HG03064 (cell line): ENCODE results near the gene PITPNM1.

ENCODE experiments used
- ATAC-seq: cut with Tn5 transposase; IDR thresholded peaks from one replicate; pipeline ENCODE4 v1.9.1; 2021; ENCODE audit warnings: low read depth; ENCODE audit not compliant: unreplicated experiment

The PITPNM1 gene

DNA sequence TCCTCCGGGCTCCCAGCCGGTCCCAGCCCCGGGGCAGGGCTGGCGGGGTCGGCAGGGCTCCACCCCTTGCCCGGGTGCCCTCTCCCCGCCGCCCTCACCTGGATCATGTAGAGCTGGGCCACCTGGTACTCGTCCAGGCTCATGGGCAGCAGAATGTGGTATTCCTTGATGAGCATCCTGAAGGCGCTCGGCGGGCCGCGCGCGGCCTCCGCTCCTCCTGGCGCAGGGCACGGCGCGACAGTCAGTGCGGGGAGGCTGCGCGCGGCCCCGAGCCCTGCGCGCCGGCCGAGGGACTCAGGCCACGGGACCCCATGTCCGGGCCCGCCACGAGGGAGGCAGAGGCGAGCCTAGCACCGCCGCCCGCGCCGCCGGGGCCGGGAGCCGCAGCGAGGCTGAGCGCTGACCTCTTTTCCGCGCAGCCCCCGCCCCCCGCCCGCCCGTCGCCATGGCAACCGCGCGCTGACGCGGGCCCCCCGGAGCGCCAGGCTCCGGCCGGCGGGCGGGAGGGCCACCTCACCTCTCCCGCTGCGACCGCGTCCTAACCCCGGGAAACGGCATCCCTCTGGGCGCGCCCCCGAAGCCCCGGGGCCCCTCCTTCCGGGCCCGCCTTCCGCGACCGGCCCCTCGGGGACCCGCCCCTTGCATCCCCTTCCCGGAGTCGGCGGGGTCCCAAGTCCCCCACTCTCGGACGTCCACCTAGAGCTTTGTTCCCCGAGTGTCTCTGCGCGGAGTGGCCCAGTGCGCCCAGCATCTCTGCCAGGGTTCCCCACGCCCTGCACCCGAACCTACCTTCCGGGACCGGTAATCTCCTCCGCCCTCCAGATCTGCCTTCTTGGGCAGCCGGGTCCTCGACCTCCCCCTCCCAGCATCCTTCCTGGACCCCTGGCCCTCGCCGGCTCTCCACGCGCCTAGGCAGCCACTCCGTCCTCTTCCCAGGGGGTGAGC is 886 bp downstream of the PITPNM1 start:
- no peak for ATAC-seq

- no peak for ATAC-seq
Observed at GRCh38 chr11:67503119-67504004, 1.8 kb downstream of the PITPNM1 start.

DNA sequence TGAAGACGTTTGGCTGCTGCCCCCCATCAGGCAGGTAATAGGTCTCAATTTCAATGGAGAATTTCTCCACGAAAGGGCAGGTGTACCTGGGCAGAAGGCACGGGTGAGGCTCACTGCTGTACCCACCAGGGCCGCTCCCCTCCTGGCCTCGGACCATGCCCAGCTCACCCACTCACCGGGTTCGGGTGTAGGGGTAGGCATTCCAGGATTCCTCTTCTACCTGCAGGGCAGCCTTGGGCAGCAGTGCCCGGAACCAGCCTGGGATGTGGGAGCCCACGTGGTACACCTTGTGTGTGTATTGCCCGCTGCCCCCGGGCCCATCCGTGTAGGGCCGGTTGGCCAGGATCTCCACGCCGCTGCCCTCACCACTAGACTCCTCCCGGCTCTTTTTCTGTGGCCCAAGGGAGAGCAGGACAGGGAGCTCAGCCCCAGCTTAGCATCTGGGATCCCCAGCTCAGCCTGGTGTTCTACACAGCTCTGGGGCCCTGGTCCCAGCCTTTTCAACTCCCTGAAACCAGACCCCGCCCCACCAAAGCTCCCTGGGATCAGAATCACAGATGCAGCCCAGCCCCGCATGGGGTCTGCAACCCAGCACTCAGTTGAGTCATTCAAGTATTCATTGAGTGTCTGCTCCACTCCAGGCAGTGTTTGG is 2.7 kb downstream of the PITPNM1 start:
- ATAC-seq = no peak

GRCh38 chr11:67501854-67502253 is 3.3 kb downstream of the PITPNM1 start:
- ATAC-seq = no peak

DNA sequence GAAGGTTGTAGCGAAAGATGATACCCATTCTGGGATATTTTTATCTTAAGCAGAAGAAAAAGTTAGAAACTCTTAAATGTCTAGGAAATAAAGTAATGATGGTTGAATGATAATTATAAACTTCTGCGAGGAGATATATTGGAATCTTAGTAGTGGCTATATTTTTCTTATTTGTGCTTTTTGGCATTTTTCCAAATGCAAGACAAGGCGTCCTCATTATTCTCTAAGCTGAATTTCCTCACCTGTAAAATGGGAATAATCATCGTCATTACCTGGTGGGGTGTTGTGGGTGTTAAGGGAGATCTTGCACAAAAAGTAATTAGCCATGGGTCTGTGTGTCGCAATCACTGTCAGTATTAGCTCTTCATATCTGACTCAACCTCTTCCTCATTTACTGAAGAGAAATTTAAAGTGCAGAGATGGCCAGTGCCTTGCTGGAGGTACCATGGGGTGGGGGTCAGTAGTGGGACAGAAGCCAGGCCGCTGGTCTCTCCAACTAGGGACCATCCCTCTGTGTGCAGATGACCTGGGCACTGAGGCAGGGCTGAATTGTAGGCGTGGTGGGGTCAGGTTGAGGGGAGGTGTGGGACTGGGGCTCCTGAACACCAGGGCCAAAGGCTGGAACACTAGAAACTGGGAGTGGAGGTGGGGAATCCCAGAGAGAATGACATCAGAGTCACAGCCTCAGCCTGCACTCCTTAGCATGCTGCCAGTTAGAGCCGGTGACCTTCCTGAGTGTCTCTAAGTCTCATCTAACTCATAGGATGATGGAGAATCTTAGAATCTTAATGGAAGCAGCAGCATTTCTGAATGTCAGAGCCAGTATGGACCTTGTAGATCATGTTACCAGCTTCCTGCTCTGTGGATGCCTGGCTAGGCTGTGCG is 4.1 kb downstream of the PITPNM1 start:
- ATAC-seq = no peak

DNA sequence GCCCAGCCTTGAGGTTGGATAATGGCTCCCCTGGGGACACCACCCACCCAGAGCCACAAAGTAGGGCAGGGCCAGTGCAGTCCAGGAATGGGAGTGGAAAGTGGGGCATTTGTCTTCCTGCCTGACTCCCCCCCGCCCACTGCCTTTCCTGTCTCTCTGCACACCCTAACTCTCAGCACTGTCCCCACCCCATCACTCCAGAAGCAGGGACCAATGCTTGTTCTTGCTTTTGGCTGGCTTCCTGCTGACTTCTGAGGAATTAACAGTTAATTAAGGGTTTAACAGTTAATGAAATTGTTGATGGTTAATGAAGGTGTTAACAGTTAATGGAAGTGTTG is 4.7 kb downstream of the PITPNM1 start:
- ATAC-seq = no peak

DNA sequence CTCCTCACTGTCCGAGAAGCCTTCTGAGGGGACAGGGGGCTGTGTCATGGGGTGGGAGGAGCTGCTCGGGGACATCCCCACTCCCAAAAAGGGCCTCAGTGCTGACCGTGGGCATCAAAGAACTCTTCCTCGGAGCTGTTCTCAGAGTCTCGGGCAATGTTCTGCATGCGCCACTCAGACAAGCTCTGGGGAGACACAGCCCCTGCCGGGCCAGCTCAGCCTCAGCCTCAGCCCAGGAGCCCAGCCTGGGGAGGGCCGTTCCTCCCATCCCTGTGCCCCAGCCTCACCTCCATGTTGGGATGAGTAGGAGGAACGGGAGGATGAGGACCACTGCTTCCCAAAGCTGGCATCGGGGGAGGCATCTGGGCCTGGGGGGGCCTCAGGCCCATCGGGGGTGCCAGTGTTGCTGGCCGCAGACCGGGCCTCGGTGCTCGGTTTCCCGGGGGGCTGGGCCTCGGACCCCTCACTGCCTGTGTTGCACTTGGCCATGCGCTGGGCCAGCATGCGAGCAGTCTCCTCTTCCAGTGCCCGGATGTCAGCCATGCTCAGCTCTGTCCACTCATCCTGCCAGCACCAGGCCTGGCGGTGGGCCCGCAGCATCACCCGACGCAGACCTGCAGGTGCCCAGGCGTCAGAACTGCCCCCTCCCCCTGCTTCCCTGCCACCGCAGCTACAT is 5.2 kb downstream of the PITPNM1 start:
- ATAC-seq = no peak

DNA sequence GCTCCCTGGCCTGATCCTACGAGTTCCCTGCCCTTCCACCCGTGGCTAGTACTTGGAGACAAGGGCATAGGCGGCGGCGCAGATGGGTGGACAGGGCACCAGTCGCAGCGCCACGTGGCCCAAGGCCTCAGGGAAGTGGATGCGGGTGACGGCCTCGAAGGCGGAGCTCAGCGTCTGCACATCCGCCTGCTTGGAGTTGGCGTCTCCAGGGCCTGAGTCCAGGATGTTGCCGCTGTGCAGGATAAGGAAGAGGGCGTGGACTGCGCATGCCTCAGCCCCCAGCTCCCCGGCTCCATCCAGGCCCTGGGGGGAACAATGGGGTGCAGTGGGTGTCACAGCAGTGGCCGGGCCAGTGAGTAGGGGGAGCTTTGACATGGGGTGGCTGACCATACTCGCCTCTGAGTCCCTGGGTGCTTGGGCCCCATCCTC is 6.6 kb downstream of the PITPNM1 start:
- no peak for ATAC-seq

DNA sequence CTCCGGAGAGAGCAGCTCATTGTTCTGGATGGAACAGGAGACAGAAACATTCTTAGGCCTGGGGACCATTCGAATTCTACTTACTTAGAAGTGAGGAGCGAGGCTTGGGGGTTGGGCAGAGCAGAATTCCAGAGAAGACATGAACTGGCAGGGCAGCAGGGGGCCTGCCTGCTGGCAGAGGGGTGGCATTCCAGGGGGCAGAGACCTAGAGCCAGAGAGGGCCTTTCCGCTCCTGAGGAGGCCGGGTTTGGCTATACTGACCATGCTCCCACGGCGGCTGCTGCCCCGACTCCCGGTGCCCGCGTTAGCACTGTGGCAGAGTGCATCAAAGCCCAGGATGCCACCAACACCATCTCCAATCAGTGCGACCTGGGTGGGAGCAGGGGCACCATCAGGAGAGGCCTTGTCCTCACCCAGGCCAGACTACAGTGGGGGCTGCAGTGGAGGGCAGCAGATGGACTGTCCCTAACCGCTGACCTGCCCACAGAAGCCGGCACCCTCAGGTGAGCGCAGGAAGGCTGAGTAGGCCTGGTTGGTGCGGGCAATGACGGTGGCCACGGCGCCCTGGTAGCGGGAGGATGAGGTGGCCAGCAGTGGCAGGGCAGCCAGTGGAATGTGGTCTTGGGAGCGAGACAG is 7.4 kb downstream of the PITPNM1 start:
- no peak for ATAC-seq

GRCh38 chr11:67496113-67496512 is 9.1 kb downstream of the PITPNM1 start:
- no peak for ATAC-seq

GRCh38 chr11:67495234-67496005 is 9.7 kb downstream of the PITPNM1 start:
- ATAC-seq = no peak

DNA sequence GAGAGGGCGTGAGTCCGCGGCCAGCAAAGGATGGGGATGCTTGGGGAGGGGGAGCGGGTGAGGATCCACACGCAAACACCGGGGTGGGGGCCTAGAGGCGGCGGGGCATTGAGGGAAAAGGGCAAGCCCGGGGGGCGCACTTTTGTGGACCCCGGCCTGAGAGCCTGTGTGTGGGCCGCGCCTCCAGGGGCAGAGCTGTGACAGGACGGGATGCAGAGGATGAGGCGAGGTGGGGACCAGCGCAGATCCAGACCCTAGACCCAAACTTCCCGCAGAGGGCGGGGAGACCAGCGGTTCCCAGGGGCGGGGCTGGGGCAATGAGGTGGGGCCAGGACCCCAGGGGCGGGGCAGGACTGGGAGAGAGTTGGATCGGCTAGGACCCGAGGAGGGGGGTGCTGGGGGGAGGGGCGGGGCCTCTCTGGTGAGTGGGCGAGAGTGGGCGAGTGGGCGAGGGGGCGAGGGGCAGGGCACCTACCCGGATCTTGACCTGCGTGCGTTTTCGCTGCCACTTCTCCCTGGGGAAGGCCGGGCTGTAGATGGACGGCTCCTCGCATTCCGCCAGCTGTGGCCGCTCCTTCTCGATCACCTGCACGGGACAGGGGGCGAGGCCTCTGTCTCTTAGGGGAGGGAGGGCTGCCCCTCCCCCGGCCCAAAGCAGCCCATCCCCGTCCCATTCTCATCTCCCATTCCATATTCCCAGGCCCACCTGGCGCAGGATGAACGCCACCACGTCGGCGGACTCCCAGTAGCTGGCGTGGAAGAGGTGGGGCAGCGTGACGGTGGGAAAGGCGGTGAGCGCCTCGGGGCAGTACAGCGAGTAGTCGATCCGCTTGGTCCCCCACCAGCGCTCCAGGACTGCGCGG is 10.6 kb downstream of the PITPNM1 start:
- no peak for ATAC-seq

DNA sequence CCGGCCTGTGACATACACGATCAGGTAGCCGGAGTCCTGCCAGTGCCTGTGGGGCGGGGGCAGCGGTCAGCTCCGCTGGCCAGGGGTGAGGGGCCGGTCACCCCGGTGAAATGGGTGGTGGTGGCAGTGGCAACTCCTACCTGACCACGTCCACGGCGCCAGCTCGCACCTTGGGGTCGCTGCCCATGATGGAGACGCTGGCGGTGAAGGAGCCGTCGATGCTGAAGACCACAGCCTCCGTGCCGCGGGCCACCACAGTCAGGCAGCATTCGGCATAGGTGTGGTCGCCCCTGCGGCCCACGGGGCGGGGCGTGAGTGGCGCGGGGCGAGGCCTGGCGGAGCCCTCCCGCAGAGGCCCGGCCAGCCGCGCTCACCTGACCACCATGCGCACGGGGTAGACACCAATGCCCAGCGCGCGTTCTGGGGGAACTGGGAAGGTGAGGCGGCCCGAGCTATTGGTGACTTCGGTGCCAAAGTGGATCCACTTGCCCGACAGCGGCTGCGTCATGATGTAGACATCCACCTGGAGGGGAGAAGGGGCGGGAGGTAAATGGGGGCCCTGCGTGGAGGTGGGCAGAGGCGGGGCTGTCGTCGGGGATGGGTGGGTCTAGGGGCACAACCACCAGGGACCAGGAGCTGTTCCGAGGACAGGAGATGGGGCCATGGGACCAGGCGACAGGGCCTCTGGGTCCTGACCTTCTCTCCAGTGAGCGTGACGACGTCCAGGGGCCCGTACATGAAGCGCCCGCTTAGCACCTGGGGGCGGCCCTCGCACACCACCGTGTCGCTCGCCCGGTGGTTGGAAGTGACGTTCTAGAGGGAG is 11.4 kb downstream of the PITPNM1 start:
- no peak for ATAC-seq

GRCh38 chr11:67492801-67493547 is 12.2 kb downstream of the PITPNM1 start:
- no peak for ATAC-seq

DNA sequence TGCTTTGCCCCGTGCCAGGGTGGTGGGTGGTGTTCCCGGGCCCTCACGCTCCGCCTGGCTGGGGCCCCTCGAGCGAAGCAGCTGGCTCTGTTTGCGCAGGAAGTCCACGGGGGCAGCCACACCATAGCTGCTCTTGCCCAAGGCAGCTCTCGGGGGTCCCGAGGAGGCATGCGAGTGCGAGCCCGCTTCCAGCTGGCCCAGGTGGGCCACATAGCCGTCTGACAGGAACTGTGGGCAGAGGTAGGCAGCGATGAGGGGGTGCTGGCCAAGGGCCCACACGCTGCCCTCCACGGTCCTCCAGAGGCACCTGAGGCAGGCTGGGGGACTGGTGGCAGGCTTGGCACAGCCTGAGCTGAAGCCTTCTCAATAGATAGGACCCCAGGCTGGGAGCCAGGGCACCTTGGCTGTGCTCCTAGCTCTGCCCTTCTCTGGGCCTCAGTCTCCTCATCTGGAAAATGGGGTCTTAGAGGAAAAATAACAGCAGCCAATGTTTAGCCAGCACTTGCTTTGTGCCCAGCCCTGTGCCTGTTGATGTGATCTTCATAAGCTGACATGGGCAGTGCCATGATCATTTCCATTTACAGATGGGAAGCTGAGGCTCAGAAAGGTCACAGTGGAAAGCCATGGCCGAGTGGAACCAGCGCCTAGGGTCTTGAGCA is 13.0 kb downstream of the PITPNM1 start:
- ATAC-seq = no peak
